CD4-positive, alpha-beta memory T cell (primary cell): Measurements from ENCODE around the gene KRT73. TPM values are rescaled to one million over a fixed set of nuclear protein-coding genes. Genes with fewer than 3 reads are reported as not detected.

Source experiments
- CTCF ChIA-PET: fragments of 350-600 bp; sonication (Branson Sonifier 250); formaldehyde crosslinking; loops from one replicate; lab custom pipeline; 2021; ENCODE audit warnings: inconsistent platforms; ENCODE audit not compliant: partially characterized antibody; lab: Charles Lee
- POLR2A ChIA-PET: fragments of 350-600 bp; sonication (Branson Sonifier 250); formaldehyde crosslinking; loops from one replicate; lab custom pipeline; 2021; ENCODE audit not compliant: partially characterized antibody; lab: Charles Lee
- DNase-seq, 5 donors: peaks; one replicate each; pipeline versions ENCODE4 v3.0.0 to v3.0.0-alpha.2; 2020 to 2022; ENCODE audit warnings: mixed read lengths in 1 of 5
- H3K27ac ChIP-seq: one replicate; pipeline ENCODE4 v1.7.0; 2013; ENCODE audit warnings: low read depth, low read length
- H3K27me3 ChIP-seq: 2 replicates; pipeline ENCODE4 v1.7.0; 2013; ENCODE audit warnings: mild to moderate bottlenecking, low read length, moderate library complexity; ENCODE audit not compliant: insufficient read depth
- H3K36me3 ChIP-seq: 2 replicates; pipeline ENCODE4 v1.7.0; 2013; ENCODE audit warnings: mild to moderate bottlenecking, low read length, moderate library complexity; ENCODE audit not compliant: insufficient read depth
- H3K4me1 ChIP-seq: 2 replicates; pipeline ENCODE4 v1.7.0; 2013; ENCODE audit warnings: mild to moderate bottlenecking, low read length, moderate library complexity; ENCODE audit not compliant: insufficient read depth
- H3K4me3 ChIP-seq, 2 donors: one replicate each; pipeline ENCODE4 v1.7.0; 2013; ENCODE audit warnings: low read length in 2 of 2, mild to moderate bottlenecking in 1 of 2
- H3K9me3 ChIP-seq, 2 donors: one replicate each; pipeline ENCODE4 v1.7.0; 2013; ENCODE audit warnings: low read length in 2 of 2, control low read depth in 1 of 2; ENCODE audit not compliant: control insufficient read depth in 1 of 2
- H3K27ac Mint-ChIP-seq, 7 donors: one replicate each; pipeline ENCODE4 v1.8.0; 2020 to 2021; ENCODE audit warnings: mixed read lengths in 7 of 7, mild to moderate bottlenecking in 6 of 7, inconsistent platforms in 3 of 7, moderate library complexity in 3 of 7
- H3K27me3 Mint-ChIP-seq, 2 donors: one replicate each; pipeline ENCODE4 v1.8.0; 2020 to 2021; ENCODE audit warnings: mixed read lengths in 2 of 2
- H3K36me3 Mint-ChIP-seq, 2 donors: one replicate each; pipeline ENCODE4 v1.8.0; 2020 to 2021; ENCODE audit warnings: mixed read lengths in 2 of 2, inconsistent platforms in 1 of 2, mild to moderate bottlenecking in 1 of 2
- H3K4me1 Mint-ChIP-seq, 4 donors: one replicate each; pipeline ENCODE4 v1.8.0; 2020 to 2021; ENCODE audit warnings: mixed read lengths in 4 of 4, mild to moderate bottlenecking in 1 of 4
- H3K4me3 Mint-ChIP-seq, 8 donors: one replicate each; pipeline ENCODE4 v1.8.0; 2020 to 2021; ENCODE audit warnings: mixed read lengths in 8 of 8, mild to moderate bottlenecking in 7 of 8, moderate library complexity in 6 of 8, inconsistent platforms in 3 of 8
- H3K9me3 Mint-ChIP-seq, 8 donors: one replicate each; pipeline ENCODE4 v1.8.0; 2020 to 2021; ENCODE audit warnings: mixed read lengths in 8 of 8, mild to moderate bottlenecking in 5 of 8, inconsistent platforms in 3 of 8, moderate library complexity in 1 of 8
- intact Hi-C: fragments of 100-400 bp; cut with micrococcal nuclease; formaldehyde crosslinking; loops from one replicate; pipeline ENCODE4 v1.15.1; 2023
- polyA plus RNA-seq, 2 donors: library from polyadenylated mRNA; unstranded; fragments of 300-500 nt; fragmentation: Illumina TruSeq; gene quantifications; one replicate each; pipeline ENCODE4 v1.2.3, GENCODE V29; 2021
- total RNA-seq, 2 experiments: library from RNA; stranded (reverse); gene quantifications; one replicate each; pipeline ENCODE4 v1.2.3, GENCODE V29; 2021

The KRT73 gene
- total and polyA plus RNA-seq, 4 experiments from 2014 or later, result 1.2 to 6.0 (median 3.5) TPM

GRCh38 chr12:52585946-52586345, 32.4 kb downstream of the KRT73 start:
- DNase-seq, result peak; percentile 65 to 92 (median 85)
- Mint-ChIP-seq H3K4me3 (peak overlapping the region in 4 of 8 donors; percentile 13 to 30 (median 26)), H3K27ac (peak overlapping the region; percentile 12 to 95 (median 85)), H3K36me3 (no peaks in the 10 kb centered on the region), H3K4me1 (peaks cover 19 to 42% (median 27%) of the 10 kb centered on the region in 4 donors), H3K9me3 (no peaks in the 10 kb centered on the region), H3K27me3 (peaks cover 0 to 2% of the 10 kb centered on the region in 2 donors)
- CTCF ChIA-PET, result interaction anchor here (0.6 to 17.5 kb wide), 16 partner anchors 19 to 431 kb away, joined by 3 to 317 read pairs (median 4); no protein-coding TSS in a partner anchor
- Histone ChIP-seq H3K36me3 (no peaks in the 10 kb centered on the region), H3K9me3 (no peaks in the 10 kb centered on the region), H3K4me3 (no peak overlapping the region), H3K4me1 (peaks cover 25% of the 10 kb centered on the region), H3K27me3 (no peaks in the 10 kb centered on the region), H3K27ac (no peak overlapping the region)
- POLR2A ChIA-PET, result interaction anchor here (0.8 to 4.0 kb wide), 14 partner anchors 20 to 421 kb away, joined by 3 to 54 read pairs (median 4); partner anchors contain the start of gene EIF4B
- intact Hi-C loops, result loop anchor here (1.0 to 10.0 kb wide), 4 partner anchors 24 to 431 kb away; no protein-coding TSS in a partner anchor

GRCh38 chr12:52585066-52585465, 33.3 kb downstream of the KRT73 start:
- Histone ChIP-seq H3K36me3 (no peaks in the 10 kb centered on the region), H3K9me3 (no peaks in the 10 kb centered on the region), H3K4me1 (peaks cover 25% of the 10 kb centered on the region), H3K27ac (no peak overlapping the region), H3K27me3 (no peaks in the 10 kb centered on the region), H3K4me3 (no peak overlapping the region)
- H3K4me3 Mint-ChIP-seq, result peak overlapping the region in 2 of 8 donors; percentile 13 to 14
- no peaks in the 10 kb centered on the region for H3K27me3 Mint-ChIP-seq
- H3K27ac Mint-ChIP-seq, result peak overlapping the region in 6 of 7 donors; percentile 18 to 95 (median 82)
- peaks cover 19 to 48% (median 27%) of the 10 kb centered on the region in 4 donors for H3K4me1 Mint-ChIP-seq
- intact Hi-C loops, result loop anchor here (5.0 to 10.0 kb wide), 2 partner anchors 213 to 430 kb away; no protein-coding TSS in a partner anchor
- no peaks in the 10 kb centered on the region for H3K36me3 Mint-ChIP-seq
- no peak for DNase-seq
- ChIA-PET POLR2A (interaction anchor here (0.6 to 4.0 kb wide), 8 partner anchors 21 to 295 kb away, joined by 3 to 54 read pairs (median 6); no protein-coding TSS in a partner anchor), CTCF (interaction anchor here (0.8 to 17.5 kb wide), 12 partner anchors 9 to 396 kb away, joined by 3 to 317 read pairs (median 7); no protein-coding TSS in a partner anchor)
- no peaks in the 10 kb centered on the region for H3K9me3 Mint-ChIP-seq

- intact Hi-C loops, result loop anchor here (10.0 kb wide), 1 partner anchor 429 kb away; no protein-coding TSS in a partner anchor
- Histone ChIP-seq H3K36me3 (no peaks in the 10 kb centered on the region), H3K4me1 (peaks cover 25% of the 10 kb centered on the region), H3K27me3 (no peaks in the 10 kb centered on the region), H3K27ac (no peak overlapping the region), H3K9me3 (no peaks in the 10 kb centered on the region), H3K4me3 (no peak overlapping the region)
- no peak for DNase-seq
- H3K9me3 Mint-ChIP-seq, result no peaks in the 10 kb centered on the region
- H3K36me3 Mint-ChIP-seq, result no peaks in the 10 kb centered on the region
- CTCF ChIA-PET, result interaction anchor here (0.8 to 17.5 kb wide), 13 partner anchors 10 to 426 kb away, joined by 3 to 317 read pairs (median 4); no protein-coding TSS in a partner anchor
- H3K27me3 Mint-ChIP-seq, result no peaks in the 10 kb centered on the region
- H3K4me1 Mint-ChIP-seq, result peaks cover 19 to 49% (median 27%) of the 10 kb centered on the region in 4 donors
- H3K27ac Mint-ChIP-seq, result peak overlapping the region in 3 of 7 donors; percentile 82 to 94 (median 85)
- POLR2A ChIA-PET, result interaction anchor here (0.6 to 4.0 kb wide), 4 partner anchors 26 to 295 kb away, joined by 3 to 54 read pairs (median 8); no protein-coding TSS in a partner anchor
- no peak overlapping the region for H3K4me3 Mint-ChIP-seq
Measured at GRCh38 chr12:52584156-52584682, 34.1 kb downstream of the KRT73 start.

- DNase-seq, result peak; percentile 52 to 64 (median 62)
- H3K9me3 ChIP-seq, result no peaks in the 10 kb centered on the region
- no peaks in the 10 kb centered on the region for H3K9me3 Mint-ChIP-seq
- H3K36me3 ChIP-seq, result no peaks in the 10 kb centered on the region
- H3K4me3 ChIP-seq, result no peak overlapping the region
- H3K4me1 ChIP-seq, result peaks cover 25% of the 10 kb centered on the region
- peak overlapping the region; percentile 8 to 95 (median 73) for H3K27ac Mint-ChIP-seq
- no peaks in the 10 kb centered on the region for H3K27me3 ChIP-seq
- peak overlapping the region in 2 of 8 donors; percentile 27 to 36 for H3K4me3 Mint-ChIP-seq
- CTCF ChIA-PET, result interaction anchor here (0.9 to 17.5 kb wide), 13 partner anchors 11 to 403 kb away, joined by 3 to 317 read pairs (median 4); no protein-coding TSS in a partner anchor
- H3K27me3 Mint-ChIP-seq, result no peaks in the 10 kb centered on the region
- intact Hi-C loops, result loop anchor here (1.0 to 10.0 kb wide), 3 partner anchors 296 to 428 kb away; no protein-coding TSS in a partner anchor
- POLR2A ChIA-PET, result interaction anchor here (1.2 to 4.0 kb wide), 2 partner anchors 27 to 288 kb away, joined by 3 to 54 read pairs; no protein-coding TSS in a partner anchor
- peaks cover 19 to 49% (median 27%) of the 10 kb centered on the region in 4 donors for H3K4me1 Mint-ChIP-seq
- H3K27ac ChIP-seq, result no peak overlapping the region
- no peaks in the 10 kb centered on the region for H3K36me3 Mint-ChIP-seq
Measured at GRCh38 chr12:52582971-52583456, 35.3 kb downstream of the KRT73 start.

- Mint-ChIP-seq H3K4me1 (peaks cover 19 to 45% (median 27%) of the 10 kb centered on the region in 4 donors), H3K27ac (peak overlapping the region in 1 of 7 donors; percentile 95), H3K36me3 (no peaks in the 10 kb centered on the region), H3K27me3 (no peaks in the 10 kb centered on the region), H3K9me3 (no peaks in the 10 kb centered on the region), H3K4me3 (no peak overlapping the region)
- Histone ChIP-seq H3K4me1 (peaks cover 25% of the 10 kb centered on the region), H3K4me3 (no peak overlapping the region), H3K36me3 (no peaks in the 10 kb centered on the region), H3K27me3 (no peaks in the 10 kb centered on the region), H3K27ac (no peak overlapping the region), H3K9me3 (no peaks in the 10 kb centered on the region)
- ChIA-PET CTCF (interaction anchor here (1.0 to 17.5 kb wide), 8 partner anchors 10 to 404 kb away, joined by 3 to 317 read pairs (median 5); no protein-coding TSS in a partner anchor), POLR2A (interaction anchor here (1.1 kb wide), 1 partner anchor 297 kb away, joined by 3 read pairs; no protein-coding TSS in a partner anchor)
- intact Hi-C loops, result loop anchor here (2.0 to 10.0 kb wide), 2 partner anchors 398 to 428 kb away; no protein-coding TSS in a partner anchor
- no peak for DNase-seq
Measured at GRCh38 chr12:52582486-52582885, 35.9 kb downstream of the KRT73 start.

- Histone ChIP-seq H3K36me3 (no peaks in the 10 kb centered on the region), H3K9me3 (no peaks in the 10 kb centered on the region), H3K4me3 (no peak overlapping the region), H3K27me3 (no peaks in the 10 kb centered on the region), H3K4me1 (peaks cover 18% of the 10 kb centered on the region), H3K27ac (no peak overlapping the region)
- ChIA-PET CTCF (interaction anchor here (0.9 to 17.5 kb wide), 5 partner anchors 8 to 298 kb away, joined by 3 to 317 read pairs (median 4); partner anchors contain the start of gene KRT74), POLR2A (interaction anchor here (1.1 kb wide), 1 partner anchor 298 kb away, joined by 3 read pairs; no protein-coding TSS in a partner anchor)
- Mint-ChIP-seq H3K4me1 (peaks cover 15 to 35% (median 19%) of the 10 kb centered on the region in 4 donors), H3K4me3 (no peak overlapping the region), H3K27me3 (peaks cover 0 to 1% of the 10 kb centered on the region in 2 donors), H3K9me3 (no peaks in the 10 kb centered on the region), H3K27ac (peak overlapping the region in 1 of 7 donors; percentile 33), H3K36me3 (no peaks in the 10 kb centered on the region)
- intact Hi-C loops, result loop anchor here (10.0 kb wide), 1 partner anchor 427 kb away; no protein-coding TSS in a partner anchor
- DNase-seq, result no peak
Measured at GRCh38 chr12:52581481-52581880, 36.9 kb downstream of the KRT73 start.
